WERI-Rb-1 (cell line): ENCODE measurements around the gene TACR1.

Experiments
- DNase-seq: peaks from one replicate; pipeline ENCODE4 v3.0.0-alpha.2; 2020
- H3K27ac ChIP-seq: fragments of 250-450 bp; sonication (Bioruptor Pico); 2 replicates; pipeline ENCODE4 v1.5.1; 2020; ENCODE audit warnings: mild to moderate bottlenecking, moderate library complexity
- H3K27me3 ChIP-seq: fragments of 250-450 bp; sonication (Bioruptor Pico); 2 replicates; pipeline ENCODE4 v1.5.1; 2021; ENCODE audit warnings: mild to moderate bottlenecking, low read depth, moderate library complexity; ENCODE audit not compliant: insufficient read depth, severe bottlenecking
- H3K36me3 ChIP-seq: fragments of 250-450 bp; sonication (Bioruptor Pico); 2 replicates; pipeline ENCODE4 v1.5.1; 2020; ENCODE audit warnings: mild to moderate bottlenecking, moderate library complexity
- H3K4me3 ChIP-seq: 2 replicates; pipeline ENCODE4 v1.5.1; 2011; ENCODE audit warnings: low read depth, mild to moderate bottlenecking, control low read depth, low read length
- H3K9me3 ChIP-seq: fragments of 250-450 bp; sonication (Bioruptor Pico); 2 replicates; pipeline ENCODE4 v1.5.1; 2021; ENCODE audit warnings: mild to moderate bottlenecking, moderate library complexity; ENCODE audit not compliant: severe bottlenecking
- TF ChIP-seq, protein P1 (sequence below): IDR thresholded peaks from 2 replicates; pipeline ENCODE4 v1.5.1; 2011; ENCODE audit warnings: low read depth, mild to moderate bottlenecking, control low read depth, inconsistent platforms, low read length

The TACR1 gene

DNA sequence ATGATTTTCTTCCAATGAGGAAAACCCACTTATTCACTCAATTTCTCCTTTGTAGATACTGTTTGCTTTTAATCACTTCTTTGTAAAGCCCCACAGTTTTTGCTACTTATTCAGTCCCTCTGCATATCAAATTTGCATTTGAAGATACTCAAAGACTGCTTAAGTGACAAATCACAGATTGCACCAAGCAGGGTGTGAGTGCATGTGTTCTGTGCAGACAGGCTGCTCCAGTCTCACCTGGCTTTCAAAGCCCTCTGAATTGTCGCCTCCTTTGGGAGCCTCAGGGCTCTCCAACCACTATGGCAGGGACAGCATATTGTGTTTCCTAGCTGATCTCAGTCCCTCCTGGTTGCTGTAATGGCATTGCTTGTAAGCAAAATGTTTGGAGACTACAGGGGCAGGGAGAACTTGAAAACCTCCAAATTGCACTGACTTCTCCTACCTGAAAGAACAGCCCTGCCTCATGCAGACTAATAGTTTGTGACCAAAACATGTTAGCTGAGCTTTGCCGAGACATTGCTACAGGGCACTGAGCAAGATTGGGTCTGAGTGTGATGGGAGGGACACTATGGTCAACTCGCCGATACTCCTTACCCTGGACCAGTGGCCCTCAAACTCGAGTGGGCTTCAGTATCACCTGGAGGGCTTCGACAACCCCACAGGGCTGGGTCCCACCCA, 144.0 kb downstream of the TACR1 start:
- DNase-seq: no peak
- Histone ChIP-seq H3K9me3 (no peaks in the 10 kb centered on the region), H3K4me3 (no peak overlapping the region), H3K27me3 (peaks cover 35% of the 10 kb centered on the region), H3K27ac (no peak overlapping the region), H3K36me3 (no peaks in the 10 kb centered on the region)
- TF ChIP-seq, protein P1, sequence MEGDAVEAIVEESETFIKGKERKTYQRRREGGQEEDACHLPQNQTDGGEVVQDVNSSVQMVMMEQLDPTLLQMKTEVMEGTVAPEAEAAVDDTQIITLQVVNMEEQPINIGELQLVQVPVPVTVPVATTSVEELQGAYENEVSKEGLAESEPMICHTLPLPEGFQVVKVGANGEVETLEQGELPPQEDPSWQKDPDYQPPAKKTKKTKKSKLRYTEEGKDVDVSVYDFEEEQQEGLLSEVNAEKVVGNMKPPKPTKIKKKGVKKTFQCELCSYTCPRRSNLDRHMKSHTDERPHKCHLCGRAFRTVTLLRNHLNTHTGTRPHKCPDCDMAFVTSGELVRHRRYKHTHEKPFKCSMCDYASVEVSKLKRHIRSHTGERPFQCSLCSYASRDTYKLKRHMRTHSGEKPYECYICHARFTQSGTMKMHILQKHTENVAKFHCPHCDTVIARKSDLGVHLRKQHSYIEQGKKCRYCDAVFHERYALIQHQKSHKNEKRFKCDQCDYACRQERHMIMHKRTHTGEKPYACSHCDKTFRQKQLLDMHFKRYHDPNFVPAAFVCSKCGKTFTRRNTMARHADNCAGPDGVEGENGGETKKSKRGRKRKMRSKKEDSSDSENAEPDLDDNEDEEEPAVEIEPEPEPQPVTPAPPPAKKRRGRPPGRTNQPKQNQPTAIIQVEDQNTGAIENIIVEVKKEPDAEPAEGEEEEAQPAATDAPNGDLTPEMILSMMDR: no peak

DNA sequence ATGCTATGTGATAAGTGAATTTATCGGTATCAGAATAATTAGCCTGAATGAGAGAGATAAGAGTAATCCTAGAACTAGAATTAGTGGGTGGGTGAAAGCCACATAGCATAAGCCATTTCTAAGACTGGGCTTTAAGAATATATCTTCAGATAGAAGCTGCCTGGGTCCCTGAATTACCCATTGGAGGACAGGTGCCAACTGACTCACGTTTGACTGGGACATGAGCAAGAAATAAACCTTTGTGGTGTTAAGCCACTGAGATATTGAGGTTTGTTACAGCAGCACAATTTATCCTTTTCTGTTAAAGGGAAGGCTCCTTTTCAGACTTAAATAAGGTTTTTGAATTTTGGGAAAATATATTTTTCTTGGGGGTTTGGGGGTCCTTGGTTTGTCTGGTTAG, 145.0 kb downstream of the TACR1 start:
- Histone ChIP-seq H3K27me3 (peaks cover 33% of the 10 kb centered on the region), H3K4me3 (no peak overlapping the region), H3K27ac (no peak overlapping the region), H3K9me3 (no peaks in the 10 kb centered on the region), H3K36me3 (no peaks in the 10 kb centered on the region)
- no peak for DNase-seq
- TF ChIP-seq, protein P1: no peak

DNA sequence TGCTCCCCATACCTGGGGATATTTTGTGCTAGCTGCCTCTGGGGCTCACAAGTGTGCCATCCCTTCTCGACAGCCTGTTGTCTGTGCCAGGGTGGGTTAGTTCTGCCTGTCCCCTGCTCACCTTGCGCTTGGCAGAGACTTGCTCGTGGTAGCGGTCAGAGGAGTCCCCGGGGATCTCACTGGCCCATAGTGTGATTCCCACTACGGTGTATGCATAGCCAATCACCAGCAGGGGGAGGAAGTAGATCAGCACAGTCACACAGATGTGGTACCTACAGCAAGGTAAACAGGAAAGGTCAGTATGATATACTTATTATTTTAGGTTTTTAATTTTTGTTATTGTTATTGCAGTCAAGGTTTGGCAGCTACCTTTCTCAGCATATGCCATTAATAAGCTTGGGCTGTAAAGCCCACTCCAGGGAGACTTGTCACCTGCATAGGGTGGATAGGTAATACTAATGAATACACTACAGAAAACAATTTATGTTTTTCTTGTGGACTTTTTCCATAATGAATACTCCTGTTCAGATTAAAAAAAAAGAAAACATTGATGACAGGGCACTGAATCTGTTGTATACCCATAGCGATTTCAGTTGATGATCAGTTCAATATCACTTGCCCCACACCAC, 145.7 kb downstream of the TACR1 start:
- peaks cover 28% of the 10 kb centered on the region for H3K27me3 ChIP-seq
- H3K4me3 ChIP-seq: no peak overlapping the region
- no peaks in the 10 kb centered on the region for H3K36me3 ChIP-seq
- H3K27ac ChIP-seq: no peak overlapping the region
- DNase-seq: peak; percentile 70
- no peaks in the 10 kb centered on the region for H3K9me3 ChIP-seq
- TF ChIP-seq, protein P1: peak; percentile 87

DNA sequence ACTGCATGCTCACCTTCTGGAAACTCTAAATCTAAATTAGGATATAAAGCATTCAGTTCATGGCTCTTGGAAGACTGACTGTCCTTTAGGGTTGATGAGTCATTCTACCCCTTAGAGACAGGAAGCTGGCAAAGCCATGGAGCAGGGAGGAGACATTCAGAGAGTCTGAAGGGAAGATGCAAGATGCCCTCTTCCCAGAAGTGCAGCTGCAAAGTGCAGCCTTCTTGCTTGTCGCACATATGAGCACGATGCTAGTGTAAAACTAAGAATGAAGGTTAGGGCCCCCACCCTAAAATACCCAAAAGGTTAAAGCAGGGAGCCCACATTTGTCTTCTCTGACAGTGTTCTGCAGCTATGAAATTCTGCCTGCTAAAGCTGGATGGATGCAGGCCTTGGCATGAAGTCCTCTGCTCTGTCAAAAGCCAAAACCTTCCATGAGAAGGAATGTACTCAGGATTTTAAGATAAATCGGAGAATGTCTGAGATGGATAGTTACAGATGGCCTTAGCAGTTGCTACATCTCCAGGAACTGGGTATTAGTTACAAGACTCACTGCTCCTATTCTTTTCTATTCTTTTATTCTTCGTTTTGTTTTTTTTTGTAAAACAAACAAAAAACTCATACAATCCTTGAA, 151.2 kb downstream of the TACR1 start:
- no peaks in the 10 kb centered on the region for H3K9me3 ChIP-seq
- peaks cover 40% of the 10 kb centered on the region for H3K27me3 ChIP-seq
- no peaks in the 10 kb centered on the region for H3K36me3 ChIP-seq
- no peak for DNase-seq
- TF ChIP-seq, protein P1: no peak
- no peak overlapping the region for H3K27ac ChIP-seq
- H3K4me3 ChIP-seq: no peak overlapping the region

GRCh38 chr2:75047189-75047991, 151.9 kb downstream of the TACR1 start:
- no peaks in the 10 kb centered on the region for H3K9me3 ChIP-seq
- no peak for DNase-seq
- peaks cover 45% of the 10 kb centered on the region for H3K27me3 ChIP-seq
- H3K36me3 ChIP-seq: no peaks in the 10 kb centered on the region
- H3K27ac ChIP-seq: no peak overlapping the region
- TF ChIP-seq, protein P1: no peak
- H3K4me3 ChIP-seq: no peak overlapping the region
